Hepatic stellate cell (primary cell): ENCODE results near the gene MAST4.

Experiments used
- DNase-seq: peaks from one replicate; pipeline ENCODE4 v3.0.0; 2011; ENCODE audit warnings: low spot score

MAST4 gene

DNA sequence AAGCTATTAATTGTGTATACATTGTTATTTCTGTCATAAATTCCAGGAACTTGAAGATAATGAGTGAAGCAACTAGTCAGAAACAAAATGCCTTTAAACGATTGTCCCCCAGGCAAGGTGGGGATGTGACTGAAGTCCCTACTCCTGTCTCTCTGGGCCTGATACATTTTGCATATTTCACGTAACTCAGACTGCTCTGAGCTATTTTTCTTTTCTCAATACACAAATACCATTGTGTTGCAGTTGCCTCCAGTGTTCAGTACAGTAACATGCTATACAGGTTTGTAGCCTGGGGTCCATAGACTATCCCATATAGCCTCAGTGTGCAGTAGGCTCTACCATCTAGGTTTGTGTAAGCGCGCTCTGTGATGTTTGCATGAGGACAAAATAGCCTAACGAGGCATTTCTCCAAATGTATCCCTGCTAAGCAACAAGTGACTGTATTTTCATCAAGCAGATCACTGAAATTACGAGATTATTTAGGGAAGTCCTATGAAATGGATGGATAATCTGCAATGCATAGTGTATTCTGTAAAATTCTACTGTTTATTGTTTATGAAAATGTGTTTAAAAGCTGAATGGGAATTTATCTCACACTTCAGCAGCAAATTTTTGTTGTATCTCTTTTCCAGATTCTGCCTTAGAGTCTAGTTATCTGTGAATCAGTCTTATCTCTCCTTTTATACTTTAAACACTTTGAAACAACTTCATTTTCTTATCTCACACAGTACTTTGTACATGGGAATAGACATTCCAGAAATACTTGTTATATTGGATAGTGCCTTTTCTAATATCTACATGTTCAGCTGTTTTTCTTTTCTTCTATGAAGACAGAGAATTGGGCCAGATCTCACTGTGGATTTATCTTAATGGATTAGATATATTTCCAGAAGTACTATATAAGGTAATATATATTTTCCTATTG is 449.9 kb downstream of the MAST4 start:
- no peak for DNase-seq

DNA sequence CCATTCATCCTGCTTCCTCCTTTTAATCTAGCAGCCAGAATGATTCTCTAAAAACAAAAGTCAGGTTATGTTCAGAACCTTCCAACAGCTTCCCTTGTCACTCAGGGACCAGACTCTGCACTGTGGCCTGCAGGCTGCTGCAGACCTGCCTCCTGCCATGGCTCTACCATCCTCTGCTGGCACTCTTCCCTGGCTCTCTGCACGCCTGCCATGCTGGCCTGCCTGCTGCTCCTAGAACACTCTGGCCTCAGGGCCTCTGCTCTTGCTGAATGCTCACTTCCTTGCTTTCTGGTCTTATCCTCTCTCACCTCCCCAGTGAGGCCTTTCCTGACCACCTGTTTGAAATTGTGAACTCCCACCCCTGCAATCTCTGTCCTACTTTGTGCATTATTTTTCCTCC is 451.0 kb downstream of the MAST4 start:
- DNase-seq: no peak

DNA sequence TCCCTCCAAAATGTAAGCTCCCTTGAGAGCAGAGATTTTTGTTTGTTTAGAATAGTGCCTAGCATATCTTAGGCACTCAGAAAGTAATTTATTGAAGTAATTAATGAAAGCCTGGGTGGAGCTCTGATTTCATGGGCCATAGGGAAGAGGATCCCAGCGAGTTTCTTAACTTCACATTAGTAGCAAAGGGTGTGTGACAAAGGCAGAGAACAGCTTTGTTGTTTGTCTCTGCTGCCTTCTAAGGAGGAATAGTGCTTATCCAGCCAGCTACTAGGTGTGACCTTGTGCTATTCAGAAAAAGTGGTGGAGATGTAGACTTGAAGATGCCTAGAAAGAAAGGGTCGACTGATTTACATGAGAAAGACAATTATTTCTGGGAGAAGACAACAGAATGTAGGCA is 451.4 kb downstream of the MAST4 start:
- DNase-seq: no peak

DNA sequence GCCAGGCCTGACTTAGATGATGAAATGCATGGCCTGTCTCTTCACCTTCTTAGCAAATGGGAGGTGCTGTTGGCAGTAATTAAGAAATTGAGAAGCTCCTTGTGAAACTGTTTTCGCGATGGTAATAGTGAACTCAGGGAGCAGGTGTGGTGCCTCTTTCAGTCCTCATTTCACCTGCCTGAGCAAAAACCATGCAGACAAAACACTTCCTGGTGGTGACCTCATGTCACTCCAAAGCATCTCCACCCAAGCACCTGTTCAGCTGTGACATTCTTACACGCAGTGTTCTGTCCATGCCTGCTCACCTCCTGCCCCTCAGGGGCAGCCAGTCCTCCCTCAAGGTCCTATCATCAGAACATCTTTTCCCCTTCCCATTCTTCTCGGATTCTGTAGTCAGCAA is 453.9 kb downstream of the MAST4 start:
- no peak for DNase-seq

DNA sequence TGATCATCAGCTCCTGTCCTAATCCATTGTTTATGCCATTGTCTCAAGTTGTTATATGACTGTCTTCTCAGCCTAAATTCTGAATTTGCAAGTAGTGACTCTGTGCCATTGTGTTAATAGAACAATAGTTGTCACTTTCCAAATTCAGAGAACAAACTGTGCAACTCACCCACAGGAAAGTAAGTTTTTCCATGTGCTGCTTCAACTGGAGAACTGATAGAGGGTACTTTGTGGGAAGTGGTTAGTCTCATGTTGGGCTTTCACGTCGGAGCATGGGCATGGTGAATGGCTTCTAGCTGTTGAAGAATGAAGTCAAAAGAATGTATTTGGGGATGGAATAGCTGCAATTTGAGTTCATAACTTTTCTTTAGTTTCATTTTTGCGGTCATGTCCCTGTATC is 454.4 kb downstream of the MAST4 start:
- DNase-seq: no peak

DNA sequence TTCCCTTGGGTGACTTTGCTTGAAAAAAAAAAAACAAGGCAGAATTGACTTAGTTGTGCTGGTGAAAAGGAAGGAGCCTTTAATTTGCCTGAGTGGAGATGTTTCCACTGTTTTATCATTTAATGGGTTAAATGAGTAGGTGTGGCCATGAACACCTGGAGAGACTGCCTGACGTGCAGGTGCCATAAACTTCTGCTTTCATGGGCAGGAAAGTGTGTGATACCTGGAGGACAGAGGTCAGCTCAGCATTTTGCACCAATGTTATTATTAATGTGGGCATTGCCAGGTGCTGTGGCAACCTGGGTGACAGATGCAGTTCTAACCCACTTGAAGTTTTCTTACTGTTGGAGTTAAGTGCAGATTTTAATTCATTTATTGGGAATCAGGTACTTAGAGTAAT is 455.0 kb downstream of the MAST4 start:
- DNase-seq: no peak

DNA sequence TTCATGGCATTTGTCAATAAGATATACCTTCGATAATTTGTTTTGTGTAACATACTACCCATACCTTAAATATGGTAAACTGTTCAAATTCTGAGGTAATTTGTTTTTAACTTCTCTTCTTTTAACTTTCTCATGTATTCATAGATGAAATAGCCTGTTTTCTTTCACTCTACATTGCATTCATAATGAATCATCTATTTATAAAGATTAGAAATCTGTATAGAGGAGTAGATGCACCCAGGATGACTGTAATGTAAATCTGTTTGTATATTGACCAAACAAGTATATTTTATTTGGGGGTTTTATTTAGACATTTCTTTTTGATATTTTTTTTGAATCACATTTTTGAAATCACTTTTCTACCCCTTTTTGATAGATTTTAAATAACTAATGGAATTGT is 455.8 kb downstream of the MAST4 start:
- DNase-seq: no peak

DNA sequence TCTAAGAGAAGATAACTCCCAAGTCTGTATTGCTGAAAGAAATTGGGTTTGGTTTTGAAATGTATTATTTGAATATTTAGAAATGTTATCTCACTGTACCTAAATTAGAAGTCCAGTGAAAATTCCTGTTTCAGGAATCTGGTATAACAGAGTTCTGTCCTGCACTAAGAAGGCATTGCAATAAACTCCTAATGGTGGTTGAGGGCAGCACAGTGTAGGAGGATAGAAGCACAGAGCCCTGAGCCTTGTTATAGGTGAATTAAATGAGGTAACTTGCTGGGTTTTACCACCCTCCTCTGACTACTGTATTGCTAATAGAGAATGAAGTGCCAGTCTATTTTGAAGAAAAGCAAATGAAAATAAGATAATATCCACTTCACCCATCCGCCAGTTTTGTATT is 457.0 kb downstream of the MAST4 start:
- DNase-seq: no peak

DNA sequence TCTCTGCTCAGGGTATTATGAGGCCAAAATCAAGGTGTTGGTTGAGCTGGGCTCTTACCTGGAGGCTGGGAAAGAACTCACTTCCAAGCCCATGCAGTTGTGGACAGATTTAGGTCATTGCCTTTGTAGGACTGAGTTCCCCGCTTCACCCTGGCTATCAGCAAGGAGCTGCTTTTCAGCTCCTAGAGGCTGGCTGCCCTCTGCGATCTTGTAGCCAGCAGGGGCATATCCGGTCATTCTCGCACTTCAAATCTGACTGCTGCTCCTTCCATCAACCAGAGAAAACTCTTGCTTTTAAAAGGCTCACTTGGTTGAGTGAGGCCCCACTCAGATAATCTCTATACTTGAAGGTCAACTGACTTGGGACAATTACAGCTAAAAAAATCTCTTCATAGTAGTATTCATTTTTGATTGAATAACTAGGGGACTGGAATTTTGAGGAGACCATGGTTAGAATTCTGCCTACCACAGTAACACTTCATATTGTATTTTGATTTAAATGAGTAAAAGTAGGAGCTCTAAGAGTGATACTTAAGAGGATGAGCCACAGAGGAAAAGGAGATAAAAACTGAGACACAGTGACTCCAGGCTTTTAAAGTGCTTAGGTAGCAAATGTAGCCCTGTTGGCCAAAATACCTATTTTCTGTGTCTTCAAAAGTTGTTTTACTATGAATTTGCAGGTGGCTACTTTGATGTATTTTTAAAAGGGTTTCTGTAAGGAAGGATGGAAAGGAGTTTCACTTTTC is 463.0 kb downstream of the MAST4 start:
- DNase-seq: no peak

DNA sequence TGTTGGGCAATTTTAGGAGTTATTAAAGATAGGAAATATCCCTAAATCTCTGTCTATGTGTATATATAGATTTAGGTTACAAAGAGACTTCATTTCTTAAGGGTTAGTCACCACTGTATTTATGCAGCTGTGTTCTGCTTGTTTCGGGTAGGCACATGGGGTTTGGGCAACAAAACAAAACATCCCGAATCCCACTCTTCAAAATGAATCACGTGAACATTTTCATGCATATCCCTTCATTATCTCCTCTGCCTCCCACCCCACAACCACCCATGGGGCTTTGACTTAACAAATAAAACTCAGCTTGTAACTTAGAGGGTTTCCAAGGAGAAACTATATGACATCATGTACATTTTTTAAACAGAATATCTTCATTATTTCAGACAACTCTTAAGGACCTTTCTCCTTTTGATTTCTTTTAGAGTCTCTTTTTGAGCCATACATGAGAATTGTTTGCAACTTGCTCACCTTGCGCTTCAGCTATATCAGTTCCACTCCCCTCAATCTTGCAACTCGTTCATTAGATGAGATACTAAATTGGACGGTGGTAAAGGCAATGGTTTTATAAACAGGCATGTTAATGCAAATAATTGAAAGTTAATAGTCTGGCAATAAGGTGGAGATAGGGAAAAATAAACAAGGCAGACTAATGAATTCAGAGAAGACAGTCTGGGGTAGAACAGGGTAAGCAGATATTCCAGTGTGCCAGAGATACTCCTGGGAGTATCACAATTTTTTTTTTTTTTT is 463.7 kb downstream of the MAST4 start:
- peak; percentile 14 for DNase-seq

DNA sequence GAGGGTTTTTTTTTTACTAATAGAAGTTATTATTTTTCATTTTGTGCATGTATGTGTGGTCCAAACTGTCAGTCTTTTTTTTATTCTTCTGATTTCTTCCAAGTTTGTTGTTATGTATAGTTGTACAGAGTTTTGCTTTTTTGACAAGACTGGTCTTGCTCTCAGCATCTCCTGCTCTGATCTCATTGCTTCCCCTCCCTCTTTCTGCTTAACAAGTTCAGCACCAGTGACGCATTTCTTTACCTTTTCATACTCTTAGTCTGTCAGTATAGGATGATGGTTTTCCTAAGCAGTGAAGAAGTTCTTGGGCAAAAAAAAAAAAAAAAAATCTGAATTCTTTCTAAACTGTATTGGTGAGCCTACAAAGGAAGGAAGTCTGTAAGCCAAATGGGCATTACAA is 465.3 kb downstream of the MAST4 start:
- DNase-seq: no peak

DNA sequence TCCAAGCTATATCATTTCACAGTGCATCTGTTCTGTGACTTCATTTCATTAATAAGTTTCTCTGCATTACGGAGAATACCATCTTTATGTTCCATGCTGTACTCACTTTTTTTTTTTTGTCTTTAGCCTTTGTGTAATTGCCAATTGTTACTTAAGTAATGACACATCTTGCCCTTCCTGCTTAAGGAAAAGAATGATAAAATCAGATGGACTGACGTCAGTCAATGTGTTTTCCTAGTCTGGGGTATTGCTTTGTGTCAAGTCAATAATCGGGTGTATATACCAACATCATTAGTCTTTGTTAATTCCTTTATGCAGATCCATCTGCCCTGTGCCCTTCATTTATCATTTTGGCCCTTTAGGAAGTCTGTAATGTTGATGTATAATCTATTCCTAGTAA is 466.9 kb downstream of the MAST4 start:
- DNase-seq: no peak

DNA sequence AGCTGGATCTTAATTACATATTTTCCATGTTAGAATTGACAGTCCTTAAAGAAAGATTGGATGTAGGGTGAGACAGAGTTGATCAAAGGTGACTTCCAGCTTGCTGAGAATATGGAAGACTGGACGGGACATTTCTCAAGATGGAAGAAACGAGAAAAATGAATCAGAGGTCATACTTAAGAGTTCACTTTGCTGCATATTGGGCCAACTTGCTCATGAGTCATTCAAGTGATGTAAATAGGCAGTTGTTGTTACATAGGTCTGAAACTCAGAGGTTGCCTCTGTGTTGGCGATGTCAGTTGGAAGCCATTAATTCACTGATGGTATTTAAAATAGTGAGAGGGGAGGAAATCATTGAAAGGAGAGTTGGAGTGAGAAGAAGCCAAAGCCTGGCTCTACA is 467.6 kb downstream of the MAST4 start:
- DNase-seq: no peak

DNA sequence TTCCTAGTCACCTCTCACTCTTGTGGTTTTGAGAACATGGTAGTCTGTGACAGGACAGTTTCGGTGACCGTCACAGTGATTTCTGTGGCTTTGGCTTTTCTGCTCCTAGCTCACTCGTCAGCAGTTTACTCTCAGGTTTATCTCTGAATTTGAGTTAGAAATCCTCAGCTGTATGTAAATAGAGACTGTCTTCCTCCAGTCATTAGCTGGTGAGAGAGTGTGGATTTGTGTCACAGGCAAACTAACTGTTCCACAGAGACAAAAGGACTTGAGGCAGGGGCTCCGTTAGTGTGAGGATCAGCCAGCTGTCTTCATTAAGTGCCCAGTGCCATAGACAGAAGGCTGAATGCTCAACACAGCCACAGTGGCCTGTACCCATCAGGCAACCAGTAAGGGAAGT is 469.0 kb downstream of the MAST4 start:
- DNase-seq: no peak

DNA sequence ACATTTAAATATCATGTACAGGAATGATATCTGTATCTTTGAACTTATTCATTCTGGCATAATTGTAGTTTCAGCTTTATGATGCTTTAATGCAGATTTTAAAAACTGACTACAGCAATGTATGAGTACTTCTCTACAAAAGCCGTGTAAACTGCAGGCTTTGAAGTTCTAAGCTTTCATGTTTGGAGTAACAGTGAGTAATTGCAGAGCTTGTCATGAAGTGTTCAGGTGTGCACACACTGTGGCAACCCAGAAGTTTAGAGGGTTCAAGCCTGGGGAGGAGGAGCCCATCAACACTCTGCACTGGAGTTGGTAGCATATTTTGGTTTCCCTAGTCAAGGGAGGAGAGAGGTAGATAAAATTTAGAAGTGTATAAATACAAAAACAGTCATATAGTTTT is 469.5 kb downstream of the MAST4 start:
- no peak for DNase-seq

DNA sequence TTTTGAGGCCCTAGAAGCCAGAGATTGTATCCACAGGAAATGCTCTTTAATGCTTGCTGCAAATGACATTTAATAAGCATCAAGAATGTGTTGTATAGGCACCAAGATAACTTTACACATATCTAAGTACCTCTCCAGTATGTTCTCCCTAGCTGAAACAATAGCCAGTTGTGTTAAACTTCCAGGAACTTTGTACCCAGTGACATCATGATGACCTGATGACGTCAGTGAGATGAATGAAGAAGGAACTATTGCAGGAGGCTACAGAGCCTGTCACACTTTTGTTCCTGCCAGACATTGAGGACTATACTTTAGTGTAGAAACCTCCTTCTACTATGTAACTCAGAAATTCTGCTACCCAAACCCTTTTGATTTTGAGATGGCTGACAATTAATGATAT is 470.6 kb downstream of the MAST4 start:
- no peak for DNase-seq

DNA sequence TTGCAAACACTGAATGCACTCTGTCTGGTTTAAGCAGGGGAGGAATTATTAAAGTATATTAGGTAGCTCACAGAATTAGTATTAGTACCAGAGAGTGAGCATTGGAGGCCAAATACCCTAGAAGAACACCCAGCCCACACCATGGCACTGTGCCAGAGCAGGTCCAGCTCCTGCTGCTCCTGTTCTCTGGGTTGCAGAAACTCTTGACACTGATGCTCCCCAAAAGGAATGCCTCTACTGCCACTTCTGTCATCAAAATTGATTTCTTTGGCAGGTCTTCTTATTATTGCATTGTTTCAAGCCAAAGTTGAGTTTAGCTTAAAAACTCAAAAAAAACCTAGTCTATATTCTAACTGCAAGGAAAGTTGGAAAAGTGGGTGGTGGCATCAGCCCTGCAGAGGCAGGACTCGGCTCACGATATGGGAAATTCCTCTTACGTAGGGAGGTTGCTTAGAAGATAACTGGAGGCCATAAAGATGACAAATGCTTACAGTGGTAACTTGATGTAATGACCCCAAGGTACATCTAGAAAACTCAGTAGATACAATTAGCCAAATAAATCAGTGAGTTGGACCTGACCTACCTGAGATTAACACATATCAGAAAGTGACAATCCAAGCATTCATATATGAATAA is 477.0 kb downstream of the MAST4 start:
- no peak for DNase-seq

DNA sequence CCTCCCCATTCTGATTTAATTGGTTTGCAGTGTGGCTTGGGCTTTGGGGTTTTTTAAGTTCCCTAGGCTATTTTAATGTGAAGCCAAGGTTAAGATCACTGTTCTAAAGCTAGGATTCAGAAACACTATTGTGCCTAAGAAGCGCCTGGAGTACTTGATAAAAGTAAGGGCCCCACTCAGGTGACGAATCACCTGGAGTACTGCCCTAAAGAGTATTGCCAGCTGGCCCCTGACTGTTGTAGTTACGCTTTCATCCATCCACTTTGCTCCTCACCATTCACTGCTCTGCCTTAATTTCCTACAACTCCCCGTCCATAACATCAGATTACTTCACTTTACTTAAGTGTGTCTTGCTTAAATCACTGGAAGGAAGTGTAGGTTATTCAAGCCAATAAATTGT is 481.1 kb downstream of the MAST4 start:
- DNase-seq: no peak

DNA sequence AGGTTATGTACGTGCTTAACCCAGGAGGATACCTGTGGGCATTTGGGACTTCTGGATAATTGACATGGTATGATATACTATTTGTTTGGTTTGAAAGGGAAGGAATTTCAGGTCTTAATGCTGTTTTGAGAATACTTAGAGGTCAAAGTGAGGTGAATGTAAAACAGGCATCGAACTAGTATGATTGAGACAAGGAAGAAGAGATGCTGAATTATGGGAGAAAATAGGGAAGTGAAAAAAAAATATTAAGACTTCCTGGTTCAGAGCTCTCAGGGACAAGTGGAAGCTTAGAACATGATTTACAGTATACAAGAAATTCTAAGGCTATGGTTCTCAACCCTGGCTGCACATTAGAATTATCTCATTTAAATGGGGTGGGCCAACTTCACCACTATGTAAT is 485.1 kb downstream of the MAST4 start:
- DNase-seq: no peak

DNA sequence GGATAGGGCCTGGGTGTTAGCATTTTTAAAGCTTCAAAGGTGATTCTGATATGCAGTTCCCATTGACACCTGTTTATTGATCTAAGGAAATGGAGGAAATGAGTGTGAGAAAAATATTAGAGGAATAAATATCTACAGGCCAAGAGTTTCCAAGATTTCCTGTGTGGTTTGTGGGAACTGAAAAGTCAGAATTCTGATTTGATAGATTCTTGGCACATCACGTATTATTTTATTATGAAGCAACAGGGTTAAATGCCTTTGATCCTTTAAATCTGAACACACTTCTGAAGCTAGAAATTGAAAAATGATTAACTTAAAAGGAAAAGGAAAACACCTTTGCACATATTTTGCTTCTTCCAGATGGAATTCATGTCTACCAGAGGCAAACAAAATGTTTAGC is 486.7 kb downstream of the MAST4 start:
- no peak for DNase-seq

DNA sequence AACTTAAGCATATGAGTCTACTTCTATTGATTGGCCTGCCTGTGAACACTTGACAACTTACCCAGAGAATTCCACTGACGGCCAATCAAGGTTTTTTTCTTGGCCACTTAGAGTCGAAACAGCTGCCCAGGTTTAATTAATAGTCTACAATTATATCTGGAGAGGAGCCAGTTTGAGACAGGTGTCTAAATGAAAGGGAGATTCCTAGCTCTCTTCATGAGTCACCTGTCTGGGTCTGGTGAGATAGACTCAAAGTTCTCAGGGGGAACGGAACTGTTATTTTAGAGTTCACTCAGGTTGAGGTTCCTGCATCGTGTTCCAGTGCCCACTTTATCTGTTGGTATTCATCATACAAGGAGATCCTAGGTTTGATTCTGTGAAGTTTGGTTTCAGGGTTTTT is 489.4 kb downstream of the MAST4 start:
- DNase-seq: no peak

DNA sequence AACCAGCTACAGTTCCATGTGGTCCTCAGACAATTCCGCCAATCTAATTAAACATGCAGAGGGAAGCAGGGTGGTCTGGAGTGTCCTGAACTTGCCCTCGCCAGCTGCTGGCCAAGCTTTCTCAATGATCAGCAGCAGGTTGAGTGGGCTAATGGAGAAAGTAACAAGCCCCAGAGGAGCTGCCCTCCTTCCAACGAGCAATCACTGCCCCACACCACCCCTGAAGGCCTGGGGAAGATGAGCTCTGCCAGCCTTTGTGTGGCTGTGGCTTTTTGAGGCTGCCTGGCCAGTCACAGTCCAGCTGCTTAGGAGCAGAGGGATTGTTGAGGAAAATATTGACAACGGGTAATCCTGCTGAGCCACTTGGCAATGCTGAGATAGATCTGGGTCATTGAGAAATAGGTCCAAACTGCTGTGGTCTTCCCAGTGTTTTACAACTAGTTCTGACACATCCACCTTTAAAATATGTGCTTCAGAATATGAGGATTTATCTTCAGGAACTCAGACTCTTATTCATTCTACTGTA is 493.1 kb downstream of the MAST4 start:
- no peak for DNase-seq
